ENCODE measurements around the gene FUT1. TPM values are rescaled to one million over a fixed set of nuclear protein-coding genes. Genes with fewer than 3 reads are reported as not detected.
"Not testable (repeated sequence)": the region's sequence is repeated elsewhere in the genome, so short reads cannot be mapped to it uniquely, and the experiment has no call there.

Gene FUT1
- total RNA-seq, 2 donors from 2014 or later: 3.1 to 3.3 TPM

GRCh38 chr19:48770734-48771472 lies 18.5 kb upstream of the FUT1 start:
- TF ChIP-seq, protein P1, sequence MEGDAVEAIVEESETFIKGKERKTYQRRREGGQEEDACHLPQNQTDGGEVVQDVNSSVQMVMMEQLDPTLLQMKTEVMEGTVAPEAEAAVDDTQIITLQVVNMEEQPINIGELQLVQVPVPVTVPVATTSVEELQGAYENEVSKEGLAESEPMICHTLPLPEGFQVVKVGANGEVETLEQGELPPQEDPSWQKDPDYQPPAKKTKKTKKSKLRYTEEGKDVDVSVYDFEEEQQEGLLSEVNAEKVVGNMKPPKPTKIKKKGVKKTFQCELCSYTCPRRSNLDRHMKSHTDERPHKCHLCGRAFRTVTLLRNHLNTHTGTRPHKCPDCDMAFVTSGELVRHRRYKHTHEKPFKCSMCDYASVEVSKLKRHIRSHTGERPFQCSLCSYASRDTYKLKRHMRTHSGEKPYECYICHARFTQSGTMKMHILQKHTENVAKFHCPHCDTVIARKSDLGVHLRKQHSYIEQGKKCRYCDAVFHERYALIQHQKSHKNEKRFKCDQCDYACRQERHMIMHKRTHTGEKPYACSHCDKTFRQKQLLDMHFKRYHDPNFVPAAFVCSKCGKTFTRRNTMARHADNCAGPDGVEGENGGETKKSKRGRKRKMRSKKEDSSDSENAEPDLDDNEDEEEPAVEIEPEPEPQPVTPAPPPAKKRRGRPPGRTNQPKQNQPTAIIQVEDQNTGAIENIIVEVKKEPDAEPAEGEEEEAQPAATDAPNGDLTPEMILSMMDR (IDR thresholded peaks at IDR 0.05): no peak
- H3K9me3 ChIP-seq: no peaks in the 10 kb centered on the region
- H3K36me3 ChIP-seq: no peaks in the 10 kb centered on the region
- no peak overlapping the region for H3K27ac ChIP-seq
- no peak for DNase-seq (ENCODE audit: low spot score)
- H3K4me1 ChIP-seq: peaks cover 0 to 5% of the 10 kb centered on the region in 2 donors
- H3K4me3 ChIP-seq: no peak overlapping the region
- no peaks in the 10 kb centered on the region for H3K27me3 ChIP-seq

- no peak for DNase-seq (ENCODE audit: low spot score)
- Histone ChIP-seq H3K9me3 (no peaks in the 10 kb centered on the region), H3K36me3 (no peaks in the 10 kb centered on the region), H3K27ac (no peak overlapping the region), H3K27me3 (no peaks in the 10 kb centered on the region), H3K4me1 (peaks cover 0 to 5% of the 10 kb centered on the region in 2 donors), H3K4me3 (no peak overlapping the region)
- TF ChIP-seq, protein P1 (IDR thresholded peaks at IDR 0.05): no peak
Observed at GRCh38 chr19:48770266-48770665, 17.8 kb upstream of the FUT1 start.

DNA sequence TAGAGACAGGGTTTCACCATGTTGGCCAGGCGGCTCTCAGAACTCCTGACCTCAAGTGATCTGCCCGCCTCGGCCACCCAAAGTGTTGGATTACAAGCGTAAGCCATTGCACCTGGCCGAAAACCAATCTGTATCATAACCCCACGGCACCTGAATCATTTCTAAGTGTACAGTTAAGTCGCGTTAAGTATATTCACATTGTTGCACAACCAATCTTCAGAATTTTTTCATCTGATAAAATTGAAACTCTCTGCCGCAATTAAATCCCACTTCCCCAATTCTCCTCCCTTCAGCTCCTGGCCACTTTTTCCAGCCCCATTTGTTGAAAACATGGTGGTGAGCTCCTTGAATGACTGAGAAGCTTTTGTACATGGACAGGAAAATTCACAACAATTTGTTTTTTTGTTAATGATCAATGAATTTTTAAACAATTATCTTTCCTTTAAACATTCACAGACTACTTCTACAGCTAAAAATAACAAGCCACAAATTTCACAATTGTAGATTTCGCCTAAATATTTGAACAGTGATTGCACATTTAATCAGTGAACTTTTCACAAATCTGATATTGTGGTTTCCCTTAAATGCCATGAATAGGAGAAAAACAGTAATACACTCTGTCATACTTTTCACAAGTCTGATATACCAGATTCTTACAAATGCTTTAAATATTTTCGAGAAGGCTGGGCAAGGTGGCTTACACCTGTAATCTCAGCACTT lies 16.7 kb upstream of the FUT1 start:
- DNase-seq (ENCODE audit: low spot score): no peak
- H3K9me3 ChIP-seq: no peaks in the 10 kb centered on the region
- no peak overlapping the region for H3K27ac ChIP-seq
- peaks cover 0 to 5% of the 10 kb centered on the region in 2 donors for H3K4me1 ChIP-seq
- H3K4me3 ChIP-seq: no peak overlapping the region
- TF ChIP-seq, protein P1 (IDR thresholded peaks at IDR 0.05): no peak
- no peaks in the 10 kb centered on the region for H3K27me3 ChIP-seq
- H3K36me3 ChIP-seq: no peaks in the 10 kb centered on the region

DNA sequence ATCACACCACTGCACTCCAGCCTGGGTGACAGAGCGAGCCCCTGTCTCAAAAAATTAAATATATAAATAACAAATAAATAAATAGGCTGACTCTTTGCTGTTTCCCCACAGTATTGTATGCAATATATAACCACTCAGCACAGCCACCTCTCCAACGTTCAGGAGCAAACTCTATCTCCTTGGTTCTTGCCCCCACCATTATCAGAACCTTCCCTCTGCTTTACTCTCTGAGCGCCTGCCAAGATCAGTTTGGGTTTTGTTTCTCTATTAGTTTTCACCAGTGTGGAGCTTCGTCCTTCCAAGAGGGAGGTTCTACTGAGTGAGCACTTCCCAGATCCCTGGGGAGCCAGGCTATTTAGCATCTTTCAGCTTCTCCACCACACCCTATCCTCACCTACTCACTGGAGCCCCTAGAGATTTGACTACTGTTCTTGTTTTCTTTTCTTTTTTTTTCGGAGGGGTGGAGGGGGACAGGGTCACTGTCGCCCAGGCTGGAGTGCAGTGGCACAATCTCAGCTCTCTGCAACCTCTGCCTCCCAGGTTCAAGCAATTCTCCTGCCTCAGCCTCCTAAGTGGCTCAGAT lies 15.8 kb upstream of the FUT1 start:
- not testable (repeated sequence) for H3K4me1 ChIP-seq; H3K9me3 ChIP-seq; H3K4me3 ChIP-seq; H3K27ac ChIP-seq; H3K27me3 ChIP-seq; H3K36me3 ChIP-seq; DNase-seq (ENCODE audit: low spot score)

DNA sequence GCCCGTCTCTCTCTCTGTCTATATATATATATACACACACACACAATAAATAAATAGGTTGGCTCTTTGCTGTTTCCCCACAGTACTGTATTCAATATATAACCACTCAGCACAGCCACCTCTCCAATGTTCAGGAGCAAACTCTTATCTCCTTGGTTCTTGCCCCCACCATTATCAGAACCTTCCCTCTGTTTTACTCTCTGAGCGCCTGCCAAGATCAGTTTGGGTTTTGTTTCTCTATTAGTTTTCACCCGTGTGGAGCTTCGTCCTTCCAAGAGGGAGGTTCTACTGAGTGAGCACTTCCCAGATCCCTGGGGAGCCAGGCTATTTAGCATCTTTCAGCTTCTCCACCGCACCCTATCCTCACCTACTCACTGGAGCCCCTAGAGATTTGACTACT lies 13.4 kb upstream of the FUT1 start:
- H3K27me3 ChIP-seq; H3K9me3 ChIP-seq; DNase-seq (ENCODE audit: low spot score); H3K27ac ChIP-seq; H3K4me3 ChIP-seq; H3K4me1 ChIP-seq; H3K36me3 ChIP-seq: not testable (repeated sequence)

DNA sequence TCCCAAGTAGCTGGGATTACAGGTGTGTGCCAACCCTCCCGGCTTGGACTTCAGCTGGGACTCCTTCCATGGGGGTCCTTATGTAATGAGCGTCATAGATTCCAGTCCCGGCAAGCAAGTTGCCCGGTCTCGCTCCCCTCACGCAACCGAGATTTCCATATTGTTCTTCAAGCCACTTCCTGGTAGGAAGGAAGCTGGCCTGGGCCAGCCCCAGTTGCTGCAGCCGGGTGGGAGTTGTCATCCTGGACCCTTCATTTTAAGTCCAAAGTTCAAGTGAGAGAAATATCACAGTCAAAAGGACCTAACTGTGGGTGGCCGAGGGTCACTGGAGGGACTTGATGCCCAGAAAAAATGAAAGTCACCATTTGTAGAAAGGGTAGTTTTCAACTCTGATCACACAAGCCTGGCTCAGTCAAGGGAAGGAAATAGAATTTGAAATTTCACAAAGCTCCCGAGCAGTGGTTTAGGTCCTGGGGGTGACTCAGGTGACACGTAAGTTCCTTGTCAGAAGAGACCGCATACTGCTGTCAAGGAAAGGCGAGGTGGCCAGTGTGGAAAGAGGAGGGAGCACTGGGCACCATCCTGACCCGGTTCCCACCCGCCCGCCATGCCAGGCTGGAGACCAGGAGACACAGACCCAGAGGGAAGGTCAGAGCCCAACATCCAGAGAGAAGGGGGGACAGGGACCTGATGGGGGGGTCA lies 8.2 kb upstream of the FUT1 start:
- Histone ChIP-seq H3K27me3 (no peaks in the 10 kb centered on the region), H3K4me1 (no peaks in the 10 kb centered on the region), H3K9me3 (no peaks in the 10 kb centered on the region), H3K27ac (peak overlapping the region; percentile 46 to 58), H3K36me3 (no peaks in the 10 kb centered on the region), H3K4me3 (no peak overlapping the region)
- TF ChIP-seq, protein P1 (IDR thresholded peaks at IDR 0.05): no peak
- DNase-seq (ENCODE audit: low spot score): no peak
